Esophagus squamous epithelium (tissue), 5 donors: ENCODE data around the gene FRMD3. TPM values are rescaled to one million over a fixed set of nuclear protein-coding genes. Genes with fewer than 3 reads are reported as not detected.

ENCODE experiments used
- DNase-seq: peaks from one replicate; lab custom pipeline; 2025; lab: John Stamatoyannopoulos, UW
- H3K27ac ChIP-seq, 4 donors: fragments of 200-600 bp; sonication (generic); one replicate each; pipeline ENCODE4 v1.5.1; 2016 to 2019; ENCODE audit warnings: mild to moderate bottlenecking in 1 of 4
- H3K27me3 ChIP-seq, 4 donors: fragments of 200-600 bp; sonication (generic); 1 replicate in 3 of 4; 2 replicates in 1 of 4; pipeline versions ENCODE4 v1.5.1 to v1.6.0; 2017 to 2021; ENCODE audit warnings: antibody characterized with exemption in 1 of 4
- H3K36me3 ChIP-seq, 3 donors: fragments of 200-600 bp; sonication (generic); one replicate each; pipeline ENCODE4 v1.5.1; 2016 to 2019
- H3K4me1 ChIP-seq, 3 donors: fragments of 200-600 bp; sonication (generic); one replicate each; pipeline ENCODE4 v1.5.1; 2017 to 2019
- H3K4me3 ChIP-seq, 4 donors: fragments of 200-600 bp; sonication (generic); 1 replicate in 3 of 4; 2 replicates in 1 of 4; pipeline ENCODE4 v1.5.1; 2016 to 2019; ENCODE audit warnings: mild to moderate bottlenecking in 2 of 4, moderate library complexity in 1 of 4
- H3K9me3 ChIP-seq, 3 donors: fragments of 200-600 bp; sonication (generic); one replicate each; pipeline ENCODE4 v1.5.1; 2016 to 2019
- POLR2A ChIP-seq, 4 donors: fragments of 450-650 bp; IDR thresholded peaks; one replicate each; pipeline ENCODE4 v1.6.1; 2017; ENCODE audit warnings: antibody characterized with exemption in 4 of 4, mild to moderate bottlenecking in 4 of 4, moderate library complexity in 3 of 4
- WGBS, 2 donors: methylation state at CpG; one replicate each; pipeline ENCODE4 v1.1.5; 2018; 5-methylcytosine and 5-hydroxymethylcytosine counted together
- intact Hi-C: fragments of 100-400 bp; cut with DNase I; formaldehyde crosslinking; loops from one replicate; pipeline ENCODE4 v1.15.0; 2022
- total RNA-seq, 4 donors: library from RNA; depleted of rRNA; stranded (reverse); fragments of >200 nt; gene quantifications; one replicate each; pipeline ENCODE4 v1.1.0, GENCODE V29; 2016
- TF ChIP-seq, protein P1 (sequence below), 6 experiments: fragments of 450-650 bp in 4 of 6; fragments of 200-600 bp in 2 of 6; sonication (generic) in 2 of 6; IDR thresholded peaks; one replicate each; pipeline ENCODE4 v1.5.1; 2016 to 2019; ENCODE audit warnings: antibody characterized with exemption in 6 of 6, mild to moderate bottlenecking in 4 of 6, moderate library complexity in 4 of 6
- donor health status: DM: yes; HTN: yes; CAD: no.

FRMD3 gene
- total RNA-seq, 4 donors from 2014 or later: 0.27 to 6.9 (median 2.1) TPM

DNA sequence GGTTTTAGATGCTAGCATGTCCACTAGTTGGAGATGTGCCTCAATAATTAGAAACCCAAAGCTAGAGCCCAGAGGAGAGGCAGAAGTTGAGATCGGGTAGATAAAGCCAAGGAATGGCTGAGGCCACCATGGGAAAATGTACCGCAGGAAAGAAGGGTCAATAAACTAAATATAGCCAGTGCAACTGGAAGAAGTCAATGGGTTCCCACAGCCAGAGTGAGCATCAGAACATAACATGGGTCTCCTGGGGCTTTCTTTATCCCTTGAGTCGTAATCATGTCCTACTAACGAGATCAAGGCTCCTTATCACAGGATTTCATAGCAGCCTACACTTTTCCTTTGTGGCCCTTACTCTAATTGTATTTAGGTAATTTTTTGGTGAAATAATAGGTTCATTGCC is 61.7 kb downstream of the FRMD3 start:
- WGBS, 2 donors: 88 to 94% methylated on average over 4 of the region's 4 CpGs
- DNase-seq: no peak
- no peaks in the 10 kb centered on the region for H3K36me3 ChIP-seq
- intact Hi-C loops: no loop called here
- H3K4me1 ChIP-seq: peaks cover 0 to 4% (median 0%) of the 10 kb centered on the region in 3 donors
- no peak overlapping the region for H3K27ac ChIP-seq
- no peaks in the 10 kb centered on the region for H3K27me3 ChIP-seq
- H3K4me3 ChIP-seq: no peak overlapping the region
- peaks cover 0 to 5% (median 0%) of the 10 kb centered on the region in 3 donors for H3K9me3 ChIP-seq
- TF ChIP-seq, protein P1, sequence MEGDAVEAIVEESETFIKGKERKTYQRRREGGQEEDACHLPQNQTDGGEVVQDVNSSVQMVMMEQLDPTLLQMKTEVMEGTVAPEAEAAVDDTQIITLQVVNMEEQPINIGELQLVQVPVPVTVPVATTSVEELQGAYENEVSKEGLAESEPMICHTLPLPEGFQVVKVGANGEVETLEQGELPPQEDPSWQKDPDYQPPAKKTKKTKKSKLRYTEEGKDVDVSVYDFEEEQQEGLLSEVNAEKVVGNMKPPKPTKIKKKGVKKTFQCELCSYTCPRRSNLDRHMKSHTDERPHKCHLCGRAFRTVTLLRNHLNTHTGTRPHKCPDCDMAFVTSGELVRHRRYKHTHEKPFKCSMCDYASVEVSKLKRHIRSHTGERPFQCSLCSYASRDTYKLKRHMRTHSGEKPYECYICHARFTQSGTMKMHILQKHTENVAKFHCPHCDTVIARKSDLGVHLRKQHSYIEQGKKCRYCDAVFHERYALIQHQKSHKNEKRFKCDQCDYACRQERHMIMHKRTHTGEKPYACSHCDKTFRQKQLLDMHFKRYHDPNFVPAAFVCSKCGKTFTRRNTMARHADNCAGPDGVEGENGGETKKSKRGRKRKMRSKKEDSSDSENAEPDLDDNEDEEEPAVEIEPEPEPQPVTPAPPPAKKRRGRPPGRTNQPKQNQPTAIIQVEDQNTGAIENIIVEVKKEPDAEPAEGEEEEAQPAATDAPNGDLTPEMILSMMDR (IDR thresholded peaks at IDR 0.05): no peak
- no peak for TF ChIP-seq POLR2A (IDR thresholded peaks at IDR 0.05)

DNA sequence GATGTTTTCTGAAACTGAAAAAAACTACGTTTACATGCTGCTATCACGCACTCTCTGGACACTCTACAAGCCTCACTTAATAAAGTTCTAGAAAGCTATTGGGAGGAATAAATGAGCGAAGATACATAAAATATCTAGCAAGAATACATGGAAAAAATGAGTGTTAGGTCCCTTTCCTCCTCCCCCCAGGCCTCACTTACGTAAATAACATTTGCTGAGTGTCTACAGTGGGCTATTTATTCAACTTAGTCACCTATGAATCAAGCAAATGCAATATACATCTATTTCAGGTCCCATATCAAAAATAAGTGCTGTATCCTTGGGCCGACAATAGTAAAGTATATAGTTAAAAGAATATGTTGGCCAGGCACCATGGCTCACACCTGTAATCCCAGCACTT is 62.5 kb downstream of the FRMD3 start:
- no peak for TF ChIP-seq POLR2A (IDR thresholded peaks at IDR 0.05)
- TF ChIP-seq, protein P1 (IDR thresholded peaks at IDR 0.05): no peak
- peaks cover 0 to 4% (median 0%) of the 10 kb centered on the region in 3 donors for H3K4me1 ChIP-seq
- DNase-seq: no peak
- no peaks in the 10 kb centered on the region for H3K27me3 ChIP-seq
- peaks cover 0 to 5% (median 0%) of the 10 kb centered on the region in 3 donors for H3K9me3 ChIP-seq
- intact Hi-C loops: no loop called here
- no peak overlapping the region for H3K27ac ChIP-seq
- no peak overlapping the region for H3K4me3 ChIP-seq
- H3K36me3 ChIP-seq: no peaks in the 10 kb centered on the region
- 80 to 81% methylated on average over 5 of the region's 5 CpGs for WGBS, 2 donors

DNA sequence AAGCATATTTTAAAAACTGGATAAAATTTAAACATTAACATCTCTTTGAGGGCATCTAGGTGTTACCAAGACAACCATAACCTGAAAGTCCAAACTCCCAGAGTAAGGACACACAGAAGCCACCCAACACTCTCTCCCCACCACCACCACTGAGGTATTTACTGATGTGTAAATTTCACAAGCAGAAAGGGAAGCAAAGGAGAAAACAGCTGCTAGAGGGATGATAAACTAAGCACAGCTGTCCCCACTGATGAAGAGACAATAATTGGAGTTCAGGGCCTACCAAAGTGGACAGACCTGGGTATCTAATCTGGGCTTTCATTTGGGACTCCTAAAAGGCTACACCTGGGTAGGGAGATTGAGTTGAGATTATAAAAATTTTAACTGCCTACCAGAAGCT is 63.6 kb downstream of the FRMD3 start:
- DNase-seq: no peak
- H3K9me3 ChIP-seq: no peaks in the 10 kb centered on the region
- no peaks in the 10 kb centered on the region for H3K36me3 ChIP-seq
- H3K4me3 ChIP-seq: no peak overlapping the region
- H3K27ac ChIP-seq: no peak overlapping the region
- intact Hi-C loops: no loop called here
- peaks cover 0 to 4% (median 0%) of the 10 kb centered on the region in 3 donors for H3K4me1 ChIP-seq
- TF ChIP-seq POLR2A (IDR thresholded peaks at IDR 0.05): no peak
- TF ChIP-seq, protein P1 (IDR thresholded peaks at IDR 0.05): no peak
- H3K27me3 ChIP-seq: no peaks in the 10 kb centered on the region

DNA sequence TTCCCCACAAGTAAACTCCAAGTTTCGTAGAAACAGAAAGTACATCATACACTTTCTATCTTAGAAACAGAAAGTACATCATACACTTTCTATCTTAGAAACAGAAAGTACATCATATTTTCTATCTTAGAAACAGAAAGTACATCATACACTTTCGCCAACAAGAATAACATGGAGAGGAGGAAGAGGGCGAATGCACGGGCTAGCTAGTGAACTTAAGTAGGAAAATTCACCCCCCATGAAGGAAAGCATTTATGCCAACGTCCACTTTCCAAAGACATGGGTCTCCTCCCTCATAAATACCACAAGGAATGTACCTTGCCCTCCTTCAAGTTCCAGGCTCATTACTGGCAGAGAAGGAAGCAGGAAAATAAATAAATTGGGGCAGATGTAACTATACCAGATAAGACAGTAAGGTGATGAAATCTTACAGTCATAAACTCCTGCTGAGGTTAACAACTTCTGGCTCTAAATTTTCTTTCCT is 64.7 kb downstream of the FRMD3 start:
- 36 to 53% methylated on average over 5 of the region's 5 CpGs for WGBS, 2 donors
- Histone ChIP-seq H3K36me3 (no peaks in the 10 kb centered on the region), H3K27me3 (no peaks in the 10 kb centered on the region), H3K9me3 (no peaks in the 10 kb centered on the region), H3K4me3 (peak overlapping the region in 1 of 4 donors; percentile 22), H3K4me1 (peaks cover 0 to 4% (median 0%) of the 10 kb centered on the region in 3 donors), H3K27ac (peak overlapping the region in 2 of 4 donors; percentile 22 to 60)
- intact Hi-C loops: no loop called here
- DNase-seq: no peak
- TF ChIP-seq, protein P1 (IDR thresholded peaks at IDR 0.05): no peak
- TF ChIP-seq POLR2A (IDR thresholded peaks at IDR 0.05): no peak

DNA sequence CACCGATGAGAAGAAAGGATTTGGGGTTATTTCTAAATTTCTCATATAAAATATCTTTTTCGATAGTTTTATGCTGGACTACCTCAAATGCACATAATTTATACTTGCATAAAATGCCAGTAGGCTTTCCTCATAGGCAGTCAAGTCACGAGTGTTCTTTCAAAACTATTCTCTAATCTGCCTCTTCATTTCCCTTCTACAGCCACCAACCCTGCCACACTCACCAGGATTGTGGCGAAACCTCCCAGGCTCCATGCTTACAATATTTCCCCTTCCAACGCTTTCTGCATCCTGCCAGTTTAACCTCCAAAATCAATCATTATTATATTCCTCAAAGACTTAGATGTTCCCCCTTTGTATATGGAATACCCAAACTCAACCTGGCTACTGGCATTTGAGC is 65.4 kb downstream of the FRMD3 start:
- no peak for DNase-seq
- TF ChIP-seq, protein P1 (IDR thresholded peaks at IDR 0.05): no peak
- TF ChIP-seq POLR2A (IDR thresholded peaks at IDR 0.05): no peak
- no peaks in the 10 kb centered on the region for H3K27me3 ChIP-seq
- intact Hi-C loops: no loop called here
- H3K4me1 ChIP-seq: peaks cover 0 to 4% (median 0%) of the 10 kb centered on the region in 3 donors
- H3K36me3 ChIP-seq: no peaks in the 10 kb centered on the region
- 80 to 82% methylated on average over 5 of the region's 5 CpGs for WGBS, 2 donors
- no peaks in the 10 kb centered on the region for H3K9me3 ChIP-seq
- peak overlapping the region in 2 of 4 donors; percentile 22 to 60 for H3K27ac ChIP-seq
- H3K4me3 ChIP-seq: no peak overlapping the region
